GM12872 (cell line): ENCODE results near the gene GGACT.

Experiments used
- CTCF ChIP-seq: IDR thresholded peaks from 3 replicates; pipeline ENCODE4 v1.5.1; 2011; ENCODE audit warnings: low read depth, mild to moderate bottlenecking, low read length, moderate library complexity; ENCODE audit not compliant: insufficient read depth

The GGACT gene

GRCh38 chr13:100610391-100611347 lies 22.1 kb upstream of the GGACT start:
- TF ChIP-seq CTCF, result no peak

- TF ChIP-seq CTCF, result no peak
These were observed 20.3 kb upstream of the GGACT start for GRCh38 chr13:100608906-100609305.

- TF ChIP-seq CTCF, result no peak
These were observed 19.9 kb upstream of the GGACT start for GRCh38 chr13:100608489-100608888.

GRCh38 chr13:100604918-100605710 lies 16.5 kb upstream of the GGACT start:
- TF ChIP-seq CTCF, result no peak

GRCh38 chr13:100602493-100603111 lies 14.0 kb upstream of the GGACT start:
- TF ChIP-seq CTCF, result no peak

GRCh38 chr13:100601716-100602115 lies 13.1 kb upstream of the GGACT start:
- TF ChIP-seq CTCF, result no peak

- TF ChIP-seq CTCF, result no peak
These were observed 12.3 kb upstream of the GGACT start for GRCh38 chr13:100600915-100601314.
